A549 (cell line): ENCODE data around the gene ARHGAP32.

ENCODE experiments used
- CTCF ChIP-seq: fragments of >200 bp; sonication (Bioruptor Twin); formaldehyde crosslinking; IDR thresholded peaks from 3 replicates; pipeline ENCODE4 v1.5.1; 2016
- ESRRA ChIP-seq: fragments of 150-350 bp; IDR thresholded peaks from 2 replicates; pipeline ENCODE4 v1.6.1; 2014; ENCODE audit warnings: mild to moderate bottlenecking, low read length, borderline replicate concordance
- JUN ChIP-seq, 2 experiments: fragments of >200 bp; sonication (Bioruptor Twin); formaldehyde crosslinking; IDR thresholded peaks; 2 replicates in 1 of 2; 3 replicates in 1 of 2; pipeline ENCODE4 v1.6.1; 2016 to 2017
- TF ChIP-seq, protein P1 (sequence below): fragments of 450-650 bp; IDR thresholded peaks from 2 replicates; pipeline ENCODE4 v1.6.1; 2014; ENCODE audit warnings: antibody characterized with exemption
- TF ChIP-seq, protein P2 (sequence below): IDR thresholded peaks from 2 replicates; pipeline ENCODE4 v1.6.1; 2012

- TF ChIP-seq CTCF (no peak), ESRRA (no peak), JUN (IDR thresholded peaks at IDR 0.05) (peak in 1 of 2 experiments; percentile 63; a peak in 2 of 5 replicates)
- TF ChIP-seq, protein P1, sequence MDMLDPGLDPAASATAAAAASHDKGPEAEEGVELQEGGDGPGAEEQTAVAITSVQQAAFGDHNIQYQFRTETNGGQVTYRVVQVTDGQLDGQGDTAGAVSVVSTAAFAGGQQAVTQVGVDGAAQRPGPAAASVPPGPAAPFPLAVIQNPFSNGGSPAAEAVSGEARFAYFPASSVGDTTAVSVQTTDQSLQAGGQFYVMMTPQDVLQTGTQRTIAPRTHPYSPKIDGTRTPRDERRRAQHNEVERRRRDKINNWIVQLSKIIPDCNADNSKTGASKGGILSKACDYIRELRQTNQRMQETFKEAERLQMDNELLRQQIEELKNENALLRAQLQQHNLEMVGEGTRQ: no peak
- TF ChIP-seq, protein P2, sequence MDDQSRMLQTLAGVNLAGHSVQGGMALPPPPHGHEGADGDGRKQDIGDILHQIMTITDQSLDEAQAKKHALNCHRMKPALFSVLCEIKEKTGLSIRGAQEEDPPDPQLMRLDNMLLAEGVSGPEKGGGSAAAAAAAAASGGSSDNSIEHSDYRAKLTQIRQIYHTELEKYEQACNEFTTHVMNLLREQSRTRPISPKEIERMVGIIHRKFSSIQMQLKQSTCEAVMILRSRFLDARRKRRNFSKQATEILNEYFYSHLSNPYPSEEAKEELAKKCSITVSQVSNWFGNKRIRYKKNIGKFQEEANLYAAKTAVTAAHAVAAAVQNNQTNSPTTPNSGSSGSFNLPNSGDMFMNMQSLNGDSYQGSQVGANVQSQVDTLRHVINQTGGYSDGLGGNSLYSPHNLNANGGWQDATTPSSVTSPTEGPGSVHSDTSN: no peak
Measured at GRCh38 chr11:129143335-129143734, 48.8 kb downstream of the ARHGAP32 start.
